Measurements from ENCODE around the gene TJAP1.

DNA sequence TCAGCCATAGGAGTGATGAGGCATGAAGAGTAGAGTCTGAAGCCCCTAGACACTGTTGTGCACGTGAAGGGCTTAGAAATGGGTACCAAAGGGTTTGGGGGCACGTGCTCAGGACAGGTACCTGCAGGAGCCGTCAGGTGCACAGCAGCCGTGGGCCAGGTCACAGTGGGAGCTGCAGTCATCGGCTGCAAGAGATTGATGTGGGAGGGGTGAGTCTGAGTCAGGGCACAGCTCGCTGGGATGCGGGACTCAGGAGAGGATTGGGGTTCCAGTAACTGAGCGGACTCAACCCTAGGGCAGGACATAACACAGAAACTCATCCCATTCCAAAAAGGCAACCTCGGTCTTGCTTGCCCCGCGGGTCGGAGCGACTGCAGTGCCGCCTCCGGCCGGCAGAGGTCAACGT, 23.1 kb upstream of the TJAP1 start:
- TF ChIP-seq, protein P1, sequence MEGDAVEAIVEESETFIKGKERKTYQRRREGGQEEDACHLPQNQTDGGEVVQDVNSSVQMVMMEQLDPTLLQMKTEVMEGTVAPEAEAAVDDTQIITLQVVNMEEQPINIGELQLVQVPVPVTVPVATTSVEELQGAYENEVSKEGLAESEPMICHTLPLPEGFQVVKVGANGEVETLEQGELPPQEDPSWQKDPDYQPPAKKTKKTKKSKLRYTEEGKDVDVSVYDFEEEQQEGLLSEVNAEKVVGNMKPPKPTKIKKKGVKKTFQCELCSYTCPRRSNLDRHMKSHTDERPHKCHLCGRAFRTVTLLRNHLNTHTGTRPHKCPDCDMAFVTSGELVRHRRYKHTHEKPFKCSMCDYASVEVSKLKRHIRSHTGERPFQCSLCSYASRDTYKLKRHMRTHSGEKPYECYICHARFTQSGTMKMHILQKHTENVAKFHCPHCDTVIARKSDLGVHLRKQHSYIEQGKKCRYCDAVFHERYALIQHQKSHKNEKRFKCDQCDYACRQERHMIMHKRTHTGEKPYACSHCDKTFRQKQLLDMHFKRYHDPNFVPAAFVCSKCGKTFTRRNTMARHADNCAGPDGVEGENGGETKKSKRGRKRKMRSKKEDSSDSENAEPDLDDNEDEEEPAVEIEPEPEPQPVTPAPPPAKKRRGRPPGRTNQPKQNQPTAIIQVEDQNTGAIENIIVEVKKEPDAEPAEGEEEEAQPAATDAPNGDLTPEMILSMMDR (IDR thresholded peaks at IDR 0.05 in 8 of 11, conservative IDR thresholded peaks at IDR 0.05 in 3 of 11): peak; percentile 87 to 98 (median 95)
- TF ChIP-seq POLR2A (IDR thresholded peaks at IDR 0.05): no peak
